Cardiac muscle cell (in vitro differentiated cells and primary cell): ENCODE data around the gene OSR1. TPM values are rescaled to one million over a fixed set of nuclear protein-coding genes. Genes with fewer than 3 reads are reported as not detected.
A peak's percentile ranks its signal among the peaks of the same experiment; 100 is the strongest.

Experiments
- DNase-seq, 2 donors: peaks; one replicate each; pipeline versions ENCODE4 v3.0.0 to v3.0.0-alpha.2; 2010 to 2017; ENCODE audit warnings: low read depth in 1 of 2, low spot score in 1 of 2
- H3K27ac ChIP-seq: fragments of 200-600 bp; sonication (generic); 2 replicates; pipeline ENCODE4 v1.5.1; 2016
- H3K27me3 ChIP-seq: fragments of 200-600 bp; sonication (generic); 2 replicates; pipeline ENCODE4 v1.6.0; 2016; ENCODE audit warnings: control low read depth
- H3K36me3 ChIP-seq: fragments of 200-600 bp; sonication (generic); 2 replicates; pipeline ENCODE4 v1.5.1; 2016; ENCODE audit warnings: control low read depth
- H3K4me1 ChIP-seq: fragments of 200-600 bp; sonication (generic); 2 replicates; pipeline ENCODE4 v1.8.1; 2017; ENCODE audit warnings: low read depth, mild to moderate bottlenecking, mixed run types
- H3K4me3 ChIP-seq: fragments of 200-600 bp; sonication (generic); 2 replicates; pipeline ENCODE4 v1.5.1; 2016; ENCODE audit warnings: mild to moderate bottlenecking
- H3K9me3 ChIP-seq: fragments of 200-600 bp; sonication (generic); 2 replicates; pipeline ENCODE4 v1.5.1; 2017; ENCODE audit warnings: low read depth, mild to moderate bottlenecking, control low read depth
- CTCF ChIP-seq: IDR thresholded peaks from 2 replicates; pipeline ENCODE4 v1.5.1; 2012; ENCODE audit warnings: low read depth, mild to moderate bottlenecking, low read length
- polyA plus RNA-seq: library from polyadenylated mRNA; unstranded; fragments of >200 nt; fragmentation: Nextera tagmentation; extraction: Ambion mirVana; gene quantifications from 2 replicates; pipeline ENCODE4 v1.2.1, GENCODE V29; 2016
- total RNA-seq: library from RNA; depleted of rRNA; stranded (reverse); fragments of >200 nt; gene quantifications from 2 replicates; pipeline ENCODE4 v1.2.3, GENCODE V29; 2016

The OSR1 gene
- total and polyA plus RNA-seq, 2 experiments from 2014 or later = 20.8 to 23.2 TPM

- Histone ChIP-seq H3K27ac (no peak overlapping the region), H3K27me3 (no peaks in the 10 kb centered on the region), H3K4me3 (no peak overlapping the region), H3K4me1 (no peaks in the 10 kb centered on the region), H3K36me3 (no peaks in the 10 kb centered on the region), H3K9me3 (no peaks in the 10 kb centered on the region)
- peak in 1 of 2 donors; percentile 33 for DNase-seq
- no peak for TF ChIP-seq CTCF
These were observed 29.0 kb downstream of the OSR1 start for GRCh38 chr2:19329445-19329844.

GRCh38 chr2:19327496-19327895 is 30.9 kb downstream of the OSR1 start:
- Histone ChIP-seq H3K4me3 (no peak overlapping the region), H3K36me3 (no peaks in the 10 kb centered on the region), H3K27ac (no peak overlapping the region), H3K4me1 (no peaks in the 10 kb centered on the region), H3K27me3 (no peaks in the 10 kb centered on the region), H3K9me3 (no peaks in the 10 kb centered on the region)
- DNase-seq = no peak
- TF ChIP-seq CTCF = no peak

GRCh38 chr2:19321946-19322345 is 36.5 kb downstream of the OSR1 start:
- Histone ChIP-seq H3K4me3 (no peak overlapping the region), H3K36me3 (no peaks in the 10 kb centered on the region), H3K27ac (no peak overlapping the region), H3K4me1 (no peaks in the 10 kb centered on the region), H3K9me3 (no peaks in the 10 kb centered on the region), H3K27me3 (no peaks in the 10 kb centered on the region)
- no peak for TF ChIP-seq CTCF
- no peak for DNase-seq

GRCh38 chr2:19320813-19321212 is 37.6 kb downstream of the OSR1 start:
- Histone ChIP-seq H3K4me3 (no peak overlapping the region), H3K36me3 (no peaks in the 10 kb centered on the region), H3K4me1 (no peaks in the 10 kb centered on the region), H3K27me3 (no peaks in the 10 kb centered on the region), H3K9me3 (no peaks in the 10 kb centered on the region), H3K27ac (no peak overlapping the region)
- no peak for TF ChIP-seq CTCF
- no peak for DNase-seq

- no peak for TF ChIP-seq CTCF
- Histone ChIP-seq H3K4me1 (no peaks in the 10 kb centered on the region), H3K9me3 (no peaks in the 10 kb centered on the region), H3K27ac (no peak overlapping the region), H3K36me3 (no peaks in the 10 kb centered on the region), H3K4me3 (no peak overlapping the region), H3K27me3 (no peaks in the 10 kb centered on the region)
- DNase-seq = no peak
These were observed 38.7 kb downstream of the OSR1 start for GRCh38 chr2:19319698-19320097.

- no peak for TF ChIP-seq CTCF
- H3K4me1 ChIP-seq = no peaks in the 10 kb centered on the region
These were observed 39.4 kb downstream of the OSR1 start for GRCh38 chr2:19319064-19319463.

More at GRCh38 chr2:19319064-19319463, 39.4 kb downstream of the OSR1 start:
- no peak for DNase-seq
- Histone ChIP-seq H3K9me3 (no peaks in the 10 kb centered on the region), H3K4me3 (no peak overlapping the region), H3K36me3 (no peaks in the 10 kb centered on the region), H3K27ac (no peak overlapping the region), H3K27me3 (no peaks in the 10 kb centered on the region)
